HK-2 (cell line): ENCODE measurements around the gene EPC1.
"Not testable (repeated sequence)": the region's sequence is repeated elsewhere in the genome, so short reads cannot be mapped to it uniquely, and the experiment has no call there.

Experiments used
- DNase-seq: peaks from one replicate; pipeline ENCODE4 v3.0.0-alpha.2; 2018; ENCODE audit not compliant: unreplicated experiment

Gene EPC1

DNA sequence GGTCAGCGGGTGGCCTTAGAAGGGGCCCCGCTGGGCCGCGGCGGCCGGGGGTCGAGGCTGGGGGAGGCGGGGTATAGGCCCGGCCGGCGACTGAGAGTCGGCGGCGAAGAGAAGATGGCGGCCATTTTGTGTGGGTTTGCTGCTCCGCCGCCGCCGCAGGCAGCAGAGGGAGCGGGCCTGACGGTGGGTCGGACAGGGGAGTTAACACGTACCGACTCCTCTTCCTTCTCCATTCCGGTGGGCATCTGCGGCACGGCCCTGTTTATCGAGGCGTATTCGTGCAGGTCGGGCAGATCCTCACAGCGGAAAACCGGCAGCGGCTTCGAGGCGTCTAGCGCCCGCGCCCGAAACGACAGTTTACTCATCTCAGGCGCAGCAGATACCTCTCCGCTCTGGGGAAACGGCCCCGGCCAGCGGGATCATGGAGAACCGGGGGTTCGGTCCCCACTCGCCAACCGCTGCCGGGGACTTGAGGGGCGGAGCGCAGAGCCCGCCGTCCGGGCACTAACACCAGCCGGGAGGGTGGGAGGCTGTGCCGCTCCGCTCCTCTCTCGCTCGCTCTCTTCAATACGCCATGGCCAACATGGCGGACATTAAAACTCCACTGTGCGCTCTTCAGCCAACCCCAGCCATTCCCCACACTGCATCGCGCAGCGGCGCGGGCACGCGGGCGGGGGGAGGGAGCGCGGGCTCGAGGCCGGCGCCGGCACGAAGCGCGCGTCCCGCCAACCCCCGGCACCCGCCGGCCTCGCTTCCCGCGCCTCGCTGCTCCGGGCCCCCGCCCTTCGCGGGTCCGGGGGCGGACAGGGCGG lies at the start of gene EPC1:
EPC1 (minus strand) TSS at position 608 of the 812 bp plus-strand sequence; CDS start at position 365, 243 bp downstream.
- peak; percentile 75 for DNase-seq

DNA sequence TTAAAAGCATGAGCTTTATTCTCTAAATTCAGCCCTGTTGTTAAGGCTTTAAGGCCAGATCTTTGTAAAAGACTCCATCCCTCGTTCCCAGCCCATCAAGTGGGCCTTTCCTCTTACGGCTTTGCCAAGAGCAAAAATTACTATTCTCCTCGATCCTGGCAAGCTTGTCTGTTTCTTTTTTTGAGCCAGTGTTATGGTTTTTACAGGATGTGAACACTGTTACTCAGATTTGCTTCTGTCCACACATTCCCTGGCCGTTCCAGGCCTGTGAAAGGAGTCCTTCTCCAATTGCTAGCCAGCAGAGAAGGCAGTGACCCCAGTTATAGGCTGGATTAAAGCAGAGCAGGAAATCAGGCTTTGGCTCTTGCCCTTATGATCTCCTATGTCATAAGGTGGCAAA lies 47.0 kb upstream of the EPC1 start:
- no peak for DNase-seq

DNA sequence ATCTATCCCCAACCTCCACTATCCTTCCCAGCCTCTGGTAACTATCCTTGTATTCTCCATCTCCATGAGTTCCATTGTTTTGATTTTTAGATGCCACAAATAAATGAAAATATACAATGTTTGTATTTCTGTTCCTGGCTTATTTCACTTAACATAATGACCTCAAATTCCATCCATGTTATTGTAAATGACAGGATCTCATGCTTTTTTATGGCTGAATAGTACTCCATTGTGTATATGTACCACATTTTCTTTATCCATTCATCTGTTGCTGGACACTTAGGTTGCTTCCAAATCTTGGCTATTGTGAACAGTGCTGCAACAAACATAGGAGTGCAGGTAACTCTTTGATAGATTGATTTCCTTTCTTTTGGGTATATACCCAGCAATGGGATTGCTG lies 45.3 kb upstream of the EPC1 start:
- not testable (repeated sequence) for DNase-seq

- no peak for DNase-seq
Measured at GRCh38 chr10:32390193-32390592, 43.2 kb upstream of the EPC1 start.

GRCh38 chr10:32388258-32389027 lies 41.5 kb upstream of the EPC1 start:
- no peak for DNase-seq

GRCh38 chr10:32386623-32387260 lies 39.8 kb upstream of the EPC1 start:
- no peak for DNase-seq

DNA sequence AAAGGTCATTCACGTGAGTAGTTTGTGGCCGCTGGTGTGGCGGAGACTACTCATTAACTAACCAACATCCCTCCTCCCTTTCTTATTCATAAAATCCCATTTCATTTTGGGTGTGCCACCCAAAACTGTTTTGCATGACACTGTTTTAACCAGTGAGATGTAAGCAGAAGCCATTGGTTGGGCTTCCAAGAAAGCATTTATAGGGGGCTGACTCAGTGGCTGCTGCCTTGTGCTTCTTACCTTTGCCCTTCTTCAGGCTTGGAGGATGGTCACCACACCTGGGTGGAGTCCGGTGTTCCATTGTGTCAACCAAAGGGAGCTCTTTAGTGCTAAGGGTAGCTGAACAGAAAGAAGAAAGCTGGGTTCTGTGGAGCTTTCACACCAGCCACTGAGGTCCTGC lies 37.2 kb upstream of the EPC1 start:
- DNase-seq: no peak

GRCh38 chr10:32381165-32381564 lies 34.2 kb upstream of the EPC1 start:
- no peak for DNase-seq

DNA sequence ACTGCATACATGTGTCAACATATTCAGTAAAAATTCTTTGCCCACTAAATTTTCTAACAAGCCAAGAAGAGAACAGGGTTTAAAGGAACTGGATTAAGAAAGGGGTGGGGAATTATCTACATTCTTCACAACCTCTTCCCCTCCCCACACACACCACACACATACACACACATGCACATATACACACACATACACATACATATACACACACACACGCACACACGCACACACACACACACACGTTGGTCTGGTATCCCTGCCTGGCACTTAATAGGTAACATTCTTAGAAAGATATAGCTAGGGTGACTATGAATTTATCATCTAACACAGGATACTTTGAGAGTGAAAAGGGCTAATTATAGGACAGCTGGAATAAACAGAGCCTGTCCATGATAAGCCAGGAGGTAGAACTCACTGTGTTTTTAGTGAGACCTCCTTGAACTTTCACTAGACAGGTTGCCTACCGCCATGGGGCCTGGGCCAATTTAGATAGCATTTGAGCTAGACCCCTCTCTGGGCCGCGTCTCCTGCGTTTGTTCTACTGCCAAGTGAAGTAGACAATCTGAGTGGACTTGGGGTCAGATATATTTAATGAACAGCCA lies 33.1 kb upstream of the EPC1 start:
- DNase-seq: no peak

- DNase-seq: no peak
Measured at GRCh38 chr10:32379318-32379949, 32.5 kb upstream of the EPC1 start.

DNA sequence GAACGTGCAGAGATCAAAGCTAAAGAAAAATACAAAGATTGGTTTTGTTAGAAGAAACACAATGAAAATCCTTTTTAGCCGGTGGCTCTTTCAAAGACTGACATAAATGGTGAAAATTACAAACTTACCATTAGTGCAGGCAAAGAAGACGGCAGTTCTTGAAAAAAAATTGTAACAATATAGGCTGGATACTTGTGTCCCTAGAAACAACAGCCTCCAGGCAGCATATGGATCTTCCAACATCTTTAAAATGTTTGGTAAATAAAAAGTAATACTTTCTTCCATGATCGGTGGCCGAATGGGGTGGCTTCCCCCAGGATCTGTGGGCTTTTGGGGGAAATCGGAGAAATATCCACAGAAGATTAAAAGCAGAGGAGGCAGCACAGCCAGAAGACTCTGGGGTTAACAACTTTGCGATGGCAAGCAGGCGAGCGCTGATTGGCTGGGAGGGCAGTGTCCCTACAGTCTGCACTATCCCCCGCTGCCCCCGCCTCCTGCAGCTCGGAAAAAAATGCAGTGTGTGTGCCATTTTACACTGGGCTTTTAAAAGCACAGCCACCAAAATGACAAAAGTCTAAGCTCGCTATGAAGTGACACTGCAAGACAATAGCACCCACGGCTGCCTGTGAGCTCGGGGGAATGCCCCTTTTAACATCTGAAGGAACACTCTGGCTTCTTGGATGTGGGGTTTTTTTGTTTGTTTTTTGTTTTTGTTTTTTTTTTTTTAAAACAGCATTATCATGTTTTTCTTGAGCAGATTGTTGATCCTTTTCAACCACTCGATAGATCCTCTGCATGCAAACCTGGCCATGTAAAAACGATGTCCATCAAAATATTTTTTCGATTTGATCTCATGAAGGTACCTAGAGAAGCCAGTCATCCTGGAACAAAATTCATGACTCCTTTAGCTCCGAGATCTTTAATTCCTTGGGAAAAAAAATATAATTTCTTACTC lies 31.7 kb upstream of the EPC1 start:
- peak; percentile 70 for DNase-seq

GRCh38 chr10:32377458-32378259 lies 30.7 kb upstream of the EPC1 start:
- DNase-seq: no peak

DNA sequence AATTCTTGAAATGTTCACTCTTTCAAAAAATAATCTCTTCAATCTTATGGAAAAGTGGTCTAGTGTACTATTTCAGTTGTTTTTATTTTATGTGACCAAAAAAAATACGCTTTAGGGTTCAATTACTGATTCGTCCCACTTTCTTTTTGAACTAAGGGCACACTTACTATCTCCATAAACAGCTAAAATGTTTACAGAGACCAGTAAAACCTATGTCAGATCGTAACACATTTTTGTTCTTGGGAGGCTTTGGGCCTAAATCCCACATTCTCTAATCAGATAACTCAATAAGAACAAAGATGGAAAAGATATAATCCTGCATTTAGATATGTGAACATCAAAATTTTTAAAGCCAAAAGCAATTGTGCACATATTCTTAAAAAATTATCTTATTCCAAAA lies 29.8 kb upstream of the EPC1 start:
- no peak for DNase-seq

DNA sequence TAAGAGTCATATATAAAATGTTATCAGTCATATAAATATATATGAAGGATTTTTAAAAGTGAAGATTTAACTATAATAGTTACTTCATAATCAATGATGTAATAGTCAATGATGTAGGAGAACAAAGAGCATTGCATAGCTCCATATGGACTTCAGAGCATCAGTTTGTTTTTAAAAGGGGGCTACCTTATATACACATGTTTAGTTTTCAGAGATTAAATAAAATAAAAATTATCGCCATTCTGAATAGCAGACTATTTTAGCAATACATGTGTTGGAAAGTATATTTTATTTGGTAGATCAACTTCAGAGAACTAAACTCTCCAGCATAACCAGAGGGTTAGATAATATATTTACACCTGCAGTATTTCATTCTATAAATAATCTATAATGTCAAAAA lies 29.1 kb upstream of the EPC1 start:
- DNase-seq: no peak

DNA sequence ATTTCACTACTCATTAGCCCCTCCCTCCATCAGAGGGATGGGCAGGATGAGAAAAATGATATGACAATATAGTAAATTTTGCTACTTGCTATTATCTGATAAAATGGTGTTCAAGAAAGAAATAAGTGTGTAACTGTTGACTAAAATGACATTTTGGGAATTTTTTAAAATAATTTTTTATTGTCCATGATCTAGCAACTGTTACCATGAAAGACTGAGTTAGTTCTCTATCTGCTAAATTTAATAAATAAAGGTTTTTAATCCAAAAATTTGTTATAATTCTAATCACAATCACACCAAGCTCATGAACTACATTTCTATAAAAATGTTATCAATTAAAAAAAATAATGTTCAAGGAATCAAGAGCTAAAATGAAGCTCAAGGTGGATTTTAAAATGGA lies 28.7 kb upstream of the EPC1 start:
- DNase-seq: no peak

- DNase-seq: no peak
Measured at GRCh38 chr10:32374605-32375004, 27.6 kb upstream of the EPC1 start.

- DNase-seq: no peak
Measured at GRCh38 chr10:32373496-32373895, 26.5 kb upstream of the EPC1 start.

DNA sequence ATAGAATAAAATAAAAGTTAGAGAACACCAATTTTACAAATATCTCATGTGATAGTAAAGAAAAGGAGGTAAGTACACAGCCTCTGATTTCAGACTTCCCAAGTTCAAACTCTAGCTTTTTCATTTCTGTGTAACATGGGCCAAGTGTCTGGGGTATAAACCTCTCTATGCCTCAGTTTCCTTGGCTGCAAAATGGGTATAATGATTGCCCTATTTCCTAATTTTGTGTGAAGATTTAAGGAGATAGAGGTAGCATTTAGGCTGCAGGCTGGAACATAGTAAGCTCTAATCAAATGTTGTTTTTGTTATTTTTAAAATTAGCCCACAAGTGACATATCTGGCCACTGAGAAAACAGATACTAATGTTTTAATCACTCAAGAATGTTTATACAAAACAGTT lies 26.1 kb upstream of the EPC1 start:
- no peak for DNase-seq

DNA sequence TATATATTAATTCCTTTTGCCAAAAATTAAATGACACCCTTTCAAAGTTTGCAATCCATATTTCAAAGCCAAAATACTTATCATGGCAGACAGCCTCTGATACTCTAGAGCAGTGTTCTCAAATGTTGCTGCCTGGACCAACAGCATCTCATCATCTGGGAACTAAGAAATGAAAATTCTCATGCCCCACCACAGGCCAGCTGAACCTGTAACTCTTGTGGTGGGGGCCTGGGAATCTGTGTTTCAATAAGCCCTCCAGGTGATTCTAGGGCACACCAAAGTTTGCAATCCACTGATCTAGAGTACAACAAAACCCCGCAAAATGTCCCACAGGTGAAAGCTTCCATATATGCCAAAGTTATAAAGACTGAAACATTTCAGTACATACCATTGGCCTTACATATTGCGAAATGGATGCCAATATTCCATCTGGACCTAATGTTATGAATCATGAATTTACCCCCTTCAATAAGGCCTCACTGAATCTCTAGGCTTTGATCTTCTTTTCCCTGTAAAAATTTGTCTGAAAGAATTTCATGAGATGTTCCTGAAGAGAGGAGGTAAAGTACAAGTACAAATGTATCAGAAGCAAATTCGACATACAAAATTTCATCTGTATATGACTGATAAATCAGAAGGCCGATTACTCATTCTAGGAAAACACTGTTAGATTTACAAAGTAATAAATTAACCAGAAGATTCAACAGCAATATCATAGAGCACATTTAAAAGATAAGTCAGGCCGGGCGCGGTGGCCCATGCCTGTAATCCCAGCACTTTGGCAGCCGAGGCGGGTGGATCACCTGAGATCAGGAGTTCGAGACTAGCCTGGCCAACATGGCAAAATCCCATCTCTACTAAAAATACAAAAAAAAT lies 25.3 kb upstream of the EPC1 start:
- no peak for DNase-seq
